ENCODE data around the gene SIM1.

Gene SIM1

DNA sequence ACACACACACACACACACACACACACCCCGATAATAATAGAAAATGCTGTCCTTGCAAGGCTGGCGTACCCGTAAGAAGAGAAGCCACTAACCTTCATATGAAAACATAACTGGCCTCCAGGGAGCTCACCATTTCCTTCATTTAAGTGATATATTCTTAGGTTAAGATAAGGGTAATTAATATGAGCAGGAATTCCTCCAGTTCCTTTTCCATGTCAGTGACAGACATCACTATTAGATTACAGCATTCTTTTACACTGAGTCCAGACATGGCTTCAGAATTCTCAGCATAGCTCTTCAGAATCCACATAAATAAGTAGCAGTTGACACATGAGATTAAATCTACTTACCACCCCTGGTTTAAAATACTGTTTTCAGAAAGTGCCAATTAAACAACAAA is 121.9 kb downstream of the SIM1 start:
- no peak for DNase-seq (ENCODE audit: low read depth in 1 of 2, low spot score in 1 of 2)
- H3K4me3 ChIP-seq (replicated peaks; ENCODE audit: insufficient read depth, low read length): no peak overlapping the region
- H3K27ac ChIP-seq (replicated peaks): no peak overlapping the region
- H3K27me3 ChIP-seq (ENCODE audit: insufficient read depth, poor library complexity, severe bottlenecking): no peaks in the 10 kb centered on the region
- TF ChIP-seq, protein P1, sequence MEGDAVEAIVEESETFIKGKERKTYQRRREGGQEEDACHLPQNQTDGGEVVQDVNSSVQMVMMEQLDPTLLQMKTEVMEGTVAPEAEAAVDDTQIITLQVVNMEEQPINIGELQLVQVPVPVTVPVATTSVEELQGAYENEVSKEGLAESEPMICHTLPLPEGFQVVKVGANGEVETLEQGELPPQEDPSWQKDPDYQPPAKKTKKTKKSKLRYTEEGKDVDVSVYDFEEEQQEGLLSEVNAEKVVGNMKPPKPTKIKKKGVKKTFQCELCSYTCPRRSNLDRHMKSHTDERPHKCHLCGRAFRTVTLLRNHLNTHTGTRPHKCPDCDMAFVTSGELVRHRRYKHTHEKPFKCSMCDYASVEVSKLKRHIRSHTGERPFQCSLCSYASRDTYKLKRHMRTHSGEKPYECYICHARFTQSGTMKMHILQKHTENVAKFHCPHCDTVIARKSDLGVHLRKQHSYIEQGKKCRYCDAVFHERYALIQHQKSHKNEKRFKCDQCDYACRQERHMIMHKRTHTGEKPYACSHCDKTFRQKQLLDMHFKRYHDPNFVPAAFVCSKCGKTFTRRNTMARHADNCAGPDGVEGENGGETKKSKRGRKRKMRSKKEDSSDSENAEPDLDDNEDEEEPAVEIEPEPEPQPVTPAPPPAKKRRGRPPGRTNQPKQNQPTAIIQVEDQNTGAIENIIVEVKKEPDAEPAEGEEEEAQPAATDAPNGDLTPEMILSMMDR (IDR thresholded peaks at IDR 0.05; ENCODE audit: insufficient read depth, low read length): no peak
- no peak for TF ChIP-seq SPI1 (IDR thresholded peaks at IDR 0.05; ENCODE audit: borderline replicate concordance, low read depth)
- no peak for TF ChIP-seq GABPA (IDR thresholded peaks at IDR 0.05; ENCODE audit: low read depth)
- TF ChIP-seq, protein P2, sequence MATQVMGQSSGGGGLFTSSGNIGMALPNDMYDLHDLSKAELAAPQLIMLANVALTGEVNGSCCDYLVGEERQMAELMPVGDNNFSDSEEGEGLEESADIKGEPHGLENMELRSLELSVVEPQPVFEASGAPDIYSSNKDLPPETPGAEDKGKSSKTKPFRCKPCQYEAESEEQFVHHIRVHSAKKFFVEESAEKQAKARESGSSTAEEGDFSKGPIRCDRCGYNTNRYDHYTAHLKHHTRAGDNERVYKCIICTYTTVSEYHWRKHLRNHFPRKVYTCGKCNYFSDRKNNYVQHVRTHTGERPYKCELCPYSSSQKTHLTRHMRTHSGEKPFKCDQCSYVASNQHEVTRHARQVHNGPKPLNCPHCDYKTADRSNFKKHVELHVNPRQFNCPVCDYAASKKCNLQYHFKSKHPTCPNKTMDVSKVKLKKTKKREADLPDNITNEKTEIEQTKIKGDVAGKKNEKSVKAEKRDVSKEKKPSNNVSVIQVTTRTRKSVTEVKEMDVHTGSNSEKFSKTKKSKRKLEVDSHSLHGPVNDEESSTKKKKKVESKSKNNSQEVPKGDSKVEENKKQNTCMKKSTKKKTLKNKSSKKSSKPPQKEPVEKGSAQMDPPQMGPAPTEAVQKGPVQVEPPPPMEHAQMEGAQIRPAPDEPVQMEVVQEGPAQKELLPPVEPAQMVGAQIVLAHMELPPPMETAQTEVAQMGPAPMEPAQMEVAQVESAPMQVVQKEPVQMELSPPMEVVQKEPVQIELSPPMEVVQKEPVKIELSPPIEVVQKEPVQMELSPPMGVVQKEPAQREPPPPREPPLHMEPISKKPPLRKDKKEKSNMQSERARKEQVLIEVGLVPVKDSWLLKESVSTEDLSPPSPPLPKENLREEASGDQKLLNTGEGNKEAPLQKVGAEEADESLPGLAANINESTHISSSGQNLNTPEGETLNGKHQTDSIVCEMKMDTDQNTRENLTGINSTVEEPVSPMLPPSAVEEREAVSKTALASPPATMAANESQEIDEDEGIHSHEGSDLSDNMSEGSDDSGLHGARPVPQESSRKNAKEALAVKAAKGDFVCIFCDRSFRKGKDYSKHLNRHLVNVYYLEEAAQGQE (IDR thresholded peaks at IDR 0.05; ENCODE audit: insufficient replicate concordance, low read depth): no peak
- TF ChIP-seq POLR2AphosphoS5 (IDR thresholded peaks at IDR 0.05; ENCODE audit: low read depth): no peak

DNA sequence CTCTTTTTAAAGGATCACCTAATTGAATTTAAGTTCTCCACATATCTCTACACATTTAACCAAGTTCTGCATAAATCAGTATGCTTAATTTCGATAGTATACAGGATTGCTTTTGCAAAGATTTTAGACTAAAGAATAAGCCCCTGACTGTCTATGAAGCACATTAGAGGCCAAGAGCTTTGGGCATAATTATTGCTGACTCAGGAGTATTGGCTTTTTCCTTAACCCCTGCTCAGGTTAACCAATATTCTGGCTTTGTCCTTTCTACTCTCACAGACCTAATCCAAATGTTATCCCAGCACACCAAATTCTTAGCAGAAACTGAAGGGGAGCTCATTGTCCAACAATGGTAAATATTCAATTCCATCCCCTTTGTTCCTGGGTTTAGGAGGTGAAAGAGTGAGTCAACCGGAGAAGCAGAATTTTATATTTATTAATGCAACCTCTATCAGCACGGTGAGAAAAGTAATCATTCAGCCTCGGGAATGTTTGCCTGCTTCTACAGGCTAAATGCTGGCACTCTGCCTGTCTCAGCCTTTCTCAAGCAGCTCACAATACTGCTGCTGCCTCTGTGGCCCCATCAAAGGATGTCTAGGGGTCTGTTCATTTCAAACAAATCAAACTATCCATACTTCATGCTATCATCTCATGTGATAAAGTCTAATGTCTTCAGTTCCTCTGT is 125.0 kb downstream of the SIM1 start:
- DNase-seq (ENCODE audit: low read depth in 1 of 2, low spot score in 1 of 2): no peak
- Histone ChIP-seq H3K4me3 (replicated peaks; ENCODE audit: insufficient read depth, low read length) (no peak overlapping the region), H3K27ac (replicated peaks) (no peak overlapping the region), H3K27me3 (ENCODE audit: insufficient read depth, poor library complexity, severe bottlenecking) (no peaks in the 10 kb centered on the region)
- TF ChIP-seq POLR2AphosphoS5 (IDR thresholded peaks at IDR 0.05; ENCODE audit: low read depth): no peak
- TF ChIP-seq SPI1 (IDR thresholded peaks at IDR 0.05; ENCODE audit: borderline replicate concordance, low read depth): no peak
- TF ChIP-seq, protein P1 (IDR thresholded peaks at IDR 0.05; ENCODE audit: insufficient read depth, low read length): no peak

DNA sequence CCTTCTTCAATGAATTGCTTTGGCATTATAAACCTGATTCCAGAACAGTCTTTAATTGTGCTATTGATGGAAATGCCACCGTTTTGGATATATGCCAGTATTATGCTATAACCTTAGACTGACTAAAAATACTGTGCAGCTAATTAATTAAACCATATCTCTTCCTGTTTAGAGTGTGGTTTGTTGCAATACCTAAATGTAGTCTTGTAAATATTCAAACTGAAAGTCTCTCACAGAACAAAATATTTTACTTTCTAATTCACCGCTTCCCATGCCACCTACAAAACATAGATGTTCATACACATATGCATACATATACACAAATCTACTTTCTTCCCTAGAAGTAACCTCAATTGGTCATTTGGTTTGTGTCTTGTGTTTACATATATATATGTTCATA is 126.6 kb downstream of the SIM1 start:
- Histone ChIP-seq H3K4me3 (replicated peaks; ENCODE audit: insufficient read depth, low read length) (no peak overlapping the region), H3K27me3 (ENCODE audit: insufficient read depth, poor library complexity, severe bottlenecking) (no peaks in the 10 kb centered on the region), H3K27ac (replicated peaks) (no peak overlapping the region)
- no peak for DNase-seq (ENCODE audit: low read depth in 1 of 2, low spot score in 1 of 2)
- TF ChIP-seq, protein P1 (IDR thresholded peaks at IDR 0.05; ENCODE audit: insufficient read depth, low read length): no peak
- no peak for TF ChIP-seq POLR2AphosphoS5 (IDR thresholded peaks at IDR 0.05; ENCODE audit: low read depth)
- TF ChIP-seq GABPA (IDR thresholded peaks at IDR 0.05; ENCODE audit: low read depth): no peak
- TF ChIP-seq, protein P2 (IDR thresholded peaks at IDR 0.05; ENCODE audit: insufficient replicate concordance, low read depth): no peak
- no peak for TF ChIP-seq SPI1 (IDR thresholded peaks at IDR 0.05; ENCODE audit: borderline replicate concordance, low read depth)

DNA sequence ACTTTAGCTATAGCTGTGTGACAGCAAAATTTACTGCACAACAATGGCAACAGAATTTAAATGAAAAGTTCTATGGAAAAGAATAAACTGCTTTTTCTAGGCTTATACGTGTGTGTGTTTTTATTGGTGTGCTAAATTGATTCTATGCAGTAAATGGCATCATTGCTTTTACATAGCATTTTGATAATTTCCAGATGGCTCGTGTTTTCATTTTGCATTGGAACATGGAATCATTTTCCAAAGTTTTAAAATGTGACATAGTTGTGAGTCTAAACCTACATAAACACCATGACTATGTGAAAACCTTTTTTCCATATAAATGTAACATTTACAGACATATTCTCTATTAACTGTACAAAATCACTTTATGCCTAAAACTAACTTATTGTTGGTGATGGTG is 127.8 kb downstream of the SIM1 start:
- Histone ChIP-seq H3K27ac (replicated peaks) (no peak overlapping the region), H3K4me3 (replicated peaks; ENCODE audit: insufficient read depth, low read length) (no peak overlapping the region), H3K27me3 (ENCODE audit: insufficient read depth, poor library complexity, severe bottlenecking) (no peaks in the 10 kb centered on the region)
- TF ChIP-seq SPI1 (IDR thresholded peaks at IDR 0.05; ENCODE audit: borderline replicate concordance, low read depth): no peak
- TF ChIP-seq, protein P2 (IDR thresholded peaks at IDR 0.05; ENCODE audit: insufficient replicate concordance, low read depth): no peak
- TF ChIP-seq GABPA (IDR thresholded peaks at IDR 0.05; ENCODE audit: low read depth): no peak
- TF ChIP-seq POLR2AphosphoS5 (IDR thresholded peaks at IDR 0.05; ENCODE audit: low read depth): no peak
- TF ChIP-seq, protein P1 (IDR thresholded peaks at IDR 0.05; ENCODE audit: insufficient read depth, low read length): no peak
- no peak for DNase-seq (ENCODE audit: low read depth in 1 of 2, low spot score in 1 of 2)

All from HL-60 (cell line).